ENCODE results near the gene ATP6V1G3.
"Not testable (repeated sequence)": the region's sequence is repeated elsewhere in the genome, so short reads cannot be mapped to it uniquely, and the experiment has no call there.

DNA sequence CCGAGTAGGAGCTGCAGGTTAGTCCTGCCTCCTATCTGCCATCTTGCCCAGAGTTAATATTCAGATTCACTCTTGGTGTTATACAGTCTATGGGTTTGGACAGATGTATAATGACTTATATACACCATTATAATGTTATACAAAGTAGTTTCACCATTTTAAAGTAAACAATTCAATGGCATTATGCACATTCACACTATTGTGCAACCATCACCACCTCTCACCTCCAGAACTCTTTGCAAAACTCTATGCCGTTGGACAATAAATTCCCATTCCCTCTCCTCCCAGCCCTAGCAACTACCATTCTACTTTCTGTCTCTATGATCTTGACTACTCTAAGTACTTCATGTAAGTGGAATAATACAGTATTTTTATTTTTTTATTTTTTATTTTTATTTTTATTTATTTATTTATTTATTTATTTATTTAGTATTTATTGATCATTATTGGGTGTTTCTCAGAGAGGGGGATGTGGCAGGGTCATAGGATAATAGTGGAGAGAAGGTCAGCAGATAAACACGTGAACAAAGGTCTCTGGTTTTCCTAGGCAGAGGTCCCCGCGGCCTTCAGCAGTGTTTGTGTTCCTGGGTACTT lies 42.8 kb upstream of the ATP6V1G3 start:
- TF ChIP-seq ZNF311 (tag by site-specific recombination; IDR thresholded peaks at IDR 0.05; ENCODE audit: borderline replicate concordance); ZNF660 (tag by site-specific recombination; IDR thresholded peaks at IDR 0.05); SCRT1 (tag by site-specific recombination; IDR thresholded peaks at IDR 0.05; ENCODE audit: borderline replicate concordance); ZNF426 (tag by site-specific recombination; IDR thresholded peaks at IDR 0.05); ZBTB7A (tag by site-specific recombination; IDR thresholded peaks at IDR 0.05; ENCODE audit: low read depth); CTCF (tag by site-specific recombination; IDR thresholded peaks at IDR 0.05); ZNF221 (tag by site-specific recombination; IDR thresholded peaks at IDR 0.05; ENCODE audit: borderline replicate concordance); ZNF138 (tag by site-specific recombination; IDR thresholded peaks at IDR 0.05; ENCODE audit: borderline replicate concordance); ZNF776 (tag by site-specific recombination; IDR thresholded peaks at IDR 0.05; ENCODE audit: borderline replicate concordance); ZBTB49 (tag by site-specific recombination; IDR thresholded peaks at IDR 0.05; ENCODE audit: low read depth); ZNF513 (tag by site-specific recombination; IDR thresholded peaks at IDR 0.05); MZF1 (tag by site-specific recombination; IDR thresholded peaks at IDR 0.05; ENCODE audit: borderline replicate concordance): not testable (repeated sequence)
- TF ChIP-seq, protein P1, sequence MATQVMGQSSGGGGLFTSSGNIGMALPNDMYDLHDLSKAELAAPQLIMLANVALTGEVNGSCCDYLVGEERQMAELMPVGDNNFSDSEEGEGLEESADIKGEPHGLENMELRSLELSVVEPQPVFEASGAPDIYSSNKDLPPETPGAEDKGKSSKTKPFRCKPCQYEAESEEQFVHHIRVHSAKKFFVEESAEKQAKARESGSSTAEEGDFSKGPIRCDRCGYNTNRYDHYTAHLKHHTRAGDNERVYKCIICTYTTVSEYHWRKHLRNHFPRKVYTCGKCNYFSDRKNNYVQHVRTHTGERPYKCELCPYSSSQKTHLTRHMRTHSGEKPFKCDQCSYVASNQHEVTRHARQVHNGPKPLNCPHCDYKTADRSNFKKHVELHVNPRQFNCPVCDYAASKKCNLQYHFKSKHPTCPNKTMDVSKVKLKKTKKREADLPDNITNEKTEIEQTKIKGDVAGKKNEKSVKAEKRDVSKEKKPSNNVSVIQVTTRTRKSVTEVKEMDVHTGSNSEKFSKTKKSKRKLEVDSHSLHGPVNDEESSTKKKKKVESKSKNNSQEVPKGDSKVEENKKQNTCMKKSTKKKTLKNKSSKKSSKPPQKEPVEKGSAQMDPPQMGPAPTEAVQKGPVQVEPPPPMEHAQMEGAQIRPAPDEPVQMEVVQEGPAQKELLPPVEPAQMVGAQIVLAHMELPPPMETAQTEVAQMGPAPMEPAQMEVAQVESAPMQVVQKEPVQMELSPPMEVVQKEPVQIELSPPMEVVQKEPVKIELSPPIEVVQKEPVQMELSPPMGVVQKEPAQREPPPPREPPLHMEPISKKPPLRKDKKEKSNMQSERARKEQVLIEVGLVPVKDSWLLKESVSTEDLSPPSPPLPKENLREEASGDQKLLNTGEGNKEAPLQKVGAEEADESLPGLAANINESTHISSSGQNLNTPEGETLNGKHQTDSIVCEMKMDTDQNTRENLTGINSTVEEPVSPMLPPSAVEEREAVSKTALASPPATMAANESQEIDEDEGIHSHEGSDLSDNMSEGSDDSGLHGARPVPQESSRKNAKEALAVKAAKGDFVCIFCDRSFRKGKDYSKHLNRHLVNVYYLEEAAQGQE (tag by site-specific recombination; IDR thresholded peaks at IDR 0.05) = not testable (repeated sequence)

Measured in HEK293 (cell line).